ENCODE data around the gene HCN1. TPM values are rescaled to one million over a fixed set of nuclear protein-coding genes. Genes with fewer than 3 reads are reported as not detected.

HCN1 gene
- total RNA-seq, 2 experiments from 2014 or later = not detected

- DNase-seq (no peak), ATAC-seq (no peak)
- Mint-ChIP-seq H3K4me1 (ENCODE audit: low read depth) (no peaks in the 10 kb centered on the region), H3K9me3 (peaks cover 13% of the 10 kb centered on the region), H3K27me3 (no peaks in the 10 kb centered on the region), H3K4me3 (no peak overlapping the region), H3K36me3 (ENCODE audit: low read depth) (no peaks in the 10 kb centered on the region), H3K27ac (no peak overlapping the region)
- TF ChIP-seq CTCF (IDR thresholded peaks at IDR 0.05) = no peak
- ChIA-PET CTCF (no interaction called here), POLR2A (no interaction called here)
- intact Hi-C loops (cut with micrococcal nuclease) = no loop called here
Measured at GRCh38 chr5:45402804-45403455, 293.2 kb downstream of the HCN1 start.

DNA sequence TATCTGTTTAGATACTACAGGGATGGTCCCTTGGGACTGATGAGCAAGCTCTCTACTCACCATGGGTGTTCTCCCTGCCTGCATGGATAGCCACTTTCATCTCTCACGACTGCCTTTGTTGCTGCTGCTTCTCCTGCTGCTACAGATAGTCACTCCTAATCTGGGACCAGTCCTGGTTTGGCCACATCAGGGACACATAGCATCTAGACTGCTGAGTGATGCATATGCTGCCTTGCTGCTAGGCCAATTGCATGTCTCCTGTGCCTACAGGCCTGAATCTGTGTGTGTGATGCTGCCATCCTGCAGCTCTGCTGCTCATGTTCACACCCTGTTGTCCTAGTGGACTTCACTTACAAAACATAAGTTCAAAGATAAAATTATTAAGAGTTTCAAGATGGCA is 297.1 kb downstream of the HCN1 start:
- H3K27ac Mint-ChIP-seq = no peak overlapping the region
- H3K4me3 Mint-ChIP-seq = no peak overlapping the region
- DNase-seq (no peak), ATAC-seq (no peak)
- CTCF ChIA-PET = no interaction called here
- no peaks in the 10 kb centered on the region for H3K4me1 Mint-ChIP-seq (ENCODE audit: low read depth)
- H3K27me3 Mint-ChIP-seq = no peaks in the 10 kb centered on the region
- TF ChIP-seq CTCF (IDR thresholded peaks at IDR 0.05) = no peak
- intact Hi-C loops (cut with micrococcal nuclease) = no loop called here
- no peaks in the 10 kb centered on the region for H3K36me3 Mint-ChIP-seq (ENCODE audit: low read depth)
- POLR2A ChIA-PET = no interaction called here
- peaks cover 13% of the 10 kb centered on the region for H3K9me3 Mint-ChIP-seq

- POLR2A ChIA-PET = no interaction called here
- intact Hi-C loops (cut with micrococcal nuclease) = no loop called here
- no peaks in the 10 kb centered on the region for H3K36me3 Mint-ChIP-seq (ENCODE audit: low read depth)
- H3K4me3 Mint-ChIP-seq = no peak overlapping the region
- no peaks in the 10 kb centered on the region for H3K4me1 Mint-ChIP-seq (ENCODE audit: low read depth)
- H3K9me3 Mint-ChIP-seq = peaks cover 16% of the 10 kb centered on the region
- no peak for TF ChIP-seq CTCF (IDR thresholded peaks at IDR 0.05)
- no peak overlapping the region for H3K27ac Mint-ChIP-seq
- CTCF ChIA-PET = no interaction called here
- no peak for DNase-seq
- ATAC-seq = no peak
- H3K27me3 Mint-ChIP-seq = no peaks in the 10 kb centered on the region
Measured at GRCh38 chr5:45385321-45386058, 310.7 kb downstream of the HCN1 start.

- TF ChIP-seq CTCF (IDR thresholded peaks at IDR 0.05) = no peak
- no peak for DNase-seq
- intact Hi-C loops (cut with micrococcal nuclease) = no loop called here
- peaks cover 14% of the 10 kb centered on the region for H3K9me3 Mint-ChIP-seq
- H3K27ac Mint-ChIP-seq = no peak overlapping the region
- H3K4me1 Mint-ChIP-seq (ENCODE audit: low read depth) = no peaks in the 10 kb centered on the region
- no peaks in the 10 kb centered on the region for H3K36me3 Mint-ChIP-seq (ENCODE audit: low read depth)
- POLR2A ChIA-PET = no interaction called here
- H3K27me3 Mint-ChIP-seq = no peaks in the 10 kb centered on the region
- H3K4me3 Mint-ChIP-seq = no peak overlapping the region
- CTCF ChIA-PET = no interaction called here
- no peak for ATAC-seq
Measured at GRCh38 chr5:45383985-45384384, 312.2 kb downstream of the HCN1 start.

DNA sequence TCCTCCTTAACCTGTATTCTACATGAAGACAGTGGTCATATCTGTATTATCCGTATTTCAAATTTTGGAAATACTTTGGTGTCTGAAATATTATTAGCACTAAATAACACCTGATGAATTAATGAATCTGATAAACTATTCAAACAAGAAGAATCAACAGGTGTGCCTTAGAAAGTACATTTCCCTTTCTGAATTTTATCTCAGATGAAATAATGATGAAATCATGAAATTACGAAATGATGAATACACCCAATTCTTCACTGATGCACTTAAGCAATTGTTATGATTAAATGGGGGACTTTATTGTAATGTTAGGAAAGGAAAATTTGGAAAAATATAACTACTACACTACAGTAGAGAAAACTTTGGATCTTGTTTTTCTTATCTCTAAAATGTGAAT is 313.6 kb downstream of the HCN1 start:
- H3K36me3 Mint-ChIP-seq (ENCODE audit: low read depth) = no peaks in the 10 kb centered on the region
- ChIA-PET POLR2A (no interaction called here), CTCF (no interaction called here)
- peaks cover 12% of the 10 kb centered on the region for H3K9me3 Mint-ChIP-seq
- H3K27ac Mint-ChIP-seq = no peak overlapping the region
- ATAC-seq = no peak
- TF ChIP-seq CTCF (IDR thresholded peaks at IDR 0.05) = no peak
- H3K4me1 Mint-ChIP-seq (ENCODE audit: low read depth) = no peaks in the 10 kb centered on the region
- no peak overlapping the region for H3K4me3 Mint-ChIP-seq
- intact Hi-C loops (cut with micrococcal nuclease) = no loop called here
- no peak for DNase-seq
- no peaks in the 10 kb centered on the region for H3K27me3 Mint-ChIP-seq
